GM19238 (cell line): ENCODE data around the gene CDH8.
"Not testable (repeated sequence)": the region's sequence is repeated elsewhere in the genome, so short reads cannot be mapped to it uniquely, and the experiment has no call there.

Experiments
- DNase-seq: peaks from one replicate; pipeline ENCODE4 v3.0.0; 2011; ENCODE audit warnings: low spot score; ENCODE audit not compliant: insufficient read length

CDH8 gene

DNA sequence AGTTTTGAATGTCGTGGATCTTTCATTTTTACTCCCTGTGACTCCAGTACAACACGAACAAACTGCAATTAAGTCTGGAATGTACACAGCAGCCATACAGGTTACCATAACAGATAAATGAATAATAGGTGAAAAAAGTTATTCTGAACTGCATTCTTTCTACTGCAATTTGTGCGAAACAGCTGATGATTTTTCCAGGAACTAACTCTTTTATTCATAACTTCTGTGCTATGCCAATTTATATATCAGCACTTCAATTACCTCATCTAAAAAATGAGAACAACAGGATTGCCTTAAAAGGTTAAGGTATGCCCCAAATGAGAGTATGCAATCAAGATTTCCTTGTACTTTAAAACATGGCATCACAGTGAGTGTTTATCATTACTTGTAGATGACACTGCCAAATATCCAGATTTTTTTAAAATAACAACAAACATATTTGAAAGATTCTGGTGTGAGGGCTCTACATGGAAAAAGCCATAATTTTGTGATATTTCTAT, 238.9 kb downstream of the CDH8 start:
- no peak for DNase-seq

GRCh38 chr16:61792194-61792909, 243.9 kb downstream of the CDH8 start:
- DNase-seq = no peak

GRCh38 chr16:61791464-61791863, 244.8 kb downstream of the CDH8 start:
- no peak for DNase-seq

DNA sequence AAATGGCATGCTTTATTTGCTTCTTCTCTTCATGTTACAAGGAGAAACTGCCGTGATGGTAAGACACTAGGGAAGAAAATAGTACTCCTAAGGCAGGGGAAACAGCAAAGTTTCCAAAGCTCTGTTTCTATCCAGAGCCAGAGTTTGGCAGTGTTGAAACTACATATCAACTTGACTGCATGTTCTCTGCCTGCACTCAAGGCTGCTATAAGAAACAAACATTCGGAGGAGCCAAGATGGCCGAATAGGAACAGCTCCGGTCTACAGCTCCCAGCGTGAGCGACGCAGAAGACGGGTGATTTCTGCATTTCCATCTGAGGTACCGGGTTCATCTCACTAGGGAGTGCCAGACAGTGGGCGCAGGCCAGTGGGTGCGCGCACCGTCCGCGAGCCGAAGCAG, 254.4 kb downstream of the CDH8 start:
- not testable (repeated sequence) for DNase-seq

- DNase-seq = no peak
Measured at GRCh38 chr16:61780161-61780560, 256.1 kb downstream of the CDH8 start.

DNA sequence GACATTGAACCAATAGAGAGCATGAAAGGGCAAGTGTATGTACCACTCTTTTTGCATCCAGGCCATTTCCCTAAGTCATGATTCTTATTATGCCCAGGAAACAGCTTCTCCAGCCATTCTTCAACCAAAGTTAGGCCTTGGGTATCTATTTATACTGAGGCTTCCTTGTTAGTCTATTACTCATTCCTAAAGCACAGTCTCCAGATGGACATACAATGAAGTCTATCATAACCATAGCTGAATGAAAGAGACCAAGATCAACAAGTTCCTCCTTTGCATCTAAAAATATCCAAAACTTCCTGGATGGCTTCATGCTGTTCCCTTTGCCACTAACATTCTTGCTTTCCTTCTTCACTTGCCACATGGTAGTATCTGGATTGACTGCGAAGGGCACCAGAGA, 265.9 kb downstream of the CDH8 start:
- DNase-seq = no peak

DNA sequence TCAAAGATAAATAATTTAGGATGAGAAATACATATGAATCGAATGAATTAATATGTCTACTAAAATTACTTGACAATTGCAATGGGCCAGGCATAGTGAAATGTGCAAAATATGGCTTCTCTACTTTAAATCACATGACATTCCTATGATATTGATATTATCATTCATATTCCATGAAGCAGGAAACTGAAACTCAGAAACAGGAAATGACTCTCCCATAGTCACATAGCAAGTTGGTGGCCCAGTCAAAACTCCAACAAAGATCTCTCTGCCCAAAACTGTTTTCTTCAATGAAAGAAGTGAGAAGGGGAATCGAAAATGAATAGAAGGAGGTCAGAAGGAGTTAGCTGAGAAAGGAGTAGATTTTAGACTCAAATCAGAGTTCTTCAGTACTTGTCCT, 272.2 kb downstream of the CDH8 start:
- DNase-seq = no peak

DNA sequence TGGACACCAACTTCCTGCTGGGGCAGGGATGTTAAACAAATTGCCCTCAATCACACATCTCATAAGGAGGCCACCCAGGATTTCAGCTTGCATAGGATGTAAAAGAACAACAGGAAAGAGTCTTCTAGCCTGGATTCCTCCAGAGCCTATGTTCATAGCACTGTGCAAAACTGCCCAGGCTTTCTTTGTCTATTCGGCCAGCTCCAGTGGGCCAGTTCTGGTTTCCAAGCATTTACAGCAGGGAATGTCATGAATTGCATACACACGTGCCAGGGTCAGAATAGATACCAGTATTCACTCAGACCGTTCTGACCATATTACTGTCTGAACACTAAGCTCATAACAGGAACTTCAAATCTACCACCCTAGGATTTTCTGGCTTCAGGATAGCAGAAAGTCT, 273.2 kb downstream of the CDH8 start:
- DNase-seq = no peak

DNA sequence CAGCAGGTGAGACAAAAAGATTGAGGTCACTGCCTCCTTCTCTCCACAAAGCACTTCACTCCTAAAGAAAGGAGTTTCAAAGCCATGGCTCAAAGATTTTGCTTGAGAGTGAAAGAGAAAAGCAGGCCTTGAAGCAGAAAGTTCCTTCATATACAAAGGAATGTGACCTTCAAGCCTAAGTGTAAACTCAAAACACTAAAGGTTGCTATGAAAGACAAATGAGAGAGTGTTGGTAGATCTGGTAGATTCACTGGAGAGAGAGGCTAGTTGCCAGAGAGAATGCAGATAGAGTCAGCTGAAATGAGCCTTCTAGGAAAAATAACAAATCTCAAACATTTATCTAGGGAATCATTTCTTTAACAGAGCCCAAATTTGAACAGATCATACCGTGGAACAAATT, 305.2 kb downstream of the CDH8 start:
- DNase-seq = no peak

DNA sequence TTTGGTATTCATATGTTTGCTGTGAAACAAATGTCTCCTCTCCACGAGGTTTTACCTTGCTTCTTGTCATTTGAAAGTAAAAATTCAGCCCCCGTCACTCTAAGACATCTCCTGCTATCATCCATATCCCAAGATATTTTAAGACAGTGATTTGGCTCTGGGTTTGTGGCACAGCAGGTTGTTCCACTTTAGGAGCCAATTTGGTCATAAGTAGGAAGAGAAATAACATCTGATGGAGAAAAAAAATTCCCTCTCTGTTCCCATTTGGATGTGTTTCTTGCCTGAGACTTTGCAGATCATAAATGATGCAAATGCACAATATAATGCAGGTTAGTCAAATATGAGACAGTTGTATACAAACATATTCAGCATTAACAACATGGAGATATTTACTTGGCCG, 309.5 kb downstream of the CDH8 start:
- DNase-seq = no peak

- no peak for DNase-seq
Measured at GRCh38 chr16:61726125-61726524, 310.1 kb downstream of the CDH8 start.

GRCh38 chr16:61721544-61721943, 314.7 kb downstream of the CDH8 start:
- DNase-seq = no peak

DNA sequence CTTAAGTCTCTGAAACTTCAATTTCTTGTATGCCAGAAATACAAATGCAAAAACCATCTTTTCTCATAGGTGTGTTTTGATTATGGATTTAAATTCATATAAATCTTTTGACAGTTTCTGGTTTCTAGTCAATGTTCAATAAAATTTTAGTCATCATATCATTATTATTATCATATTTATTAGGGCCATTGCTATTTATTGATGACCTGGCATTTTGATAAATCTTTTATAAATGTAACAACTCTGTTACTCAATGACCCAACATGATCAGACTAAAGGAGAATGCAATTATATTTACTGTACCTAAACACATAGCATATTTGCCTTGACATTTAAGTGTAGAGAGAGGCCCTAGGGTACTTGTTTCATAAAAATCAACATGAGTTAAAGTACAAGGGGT, 320.8 kb downstream of the CDH8 start:
- DNase-seq = no peak

DNA sequence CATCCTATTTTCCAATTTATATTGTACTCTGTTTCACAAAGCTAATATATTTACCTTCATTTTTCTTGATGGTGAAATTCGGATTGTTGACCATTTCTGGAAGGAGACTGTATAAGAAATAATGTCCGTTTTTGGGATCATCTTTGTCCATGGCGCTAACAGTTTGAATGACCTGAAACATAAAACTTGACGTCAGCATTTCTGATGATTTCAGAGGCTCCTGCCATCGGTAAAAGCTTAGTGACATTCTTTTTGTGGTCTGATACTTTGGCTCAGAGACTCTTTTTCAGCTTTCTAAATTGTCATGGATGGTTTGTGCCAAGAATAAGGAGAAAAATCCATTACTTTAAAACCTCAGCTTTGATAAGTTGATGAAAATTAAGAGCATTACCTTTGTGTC, 322.5 kb downstream of the CDH8 start:
- DNase-seq = no peak

DNA sequence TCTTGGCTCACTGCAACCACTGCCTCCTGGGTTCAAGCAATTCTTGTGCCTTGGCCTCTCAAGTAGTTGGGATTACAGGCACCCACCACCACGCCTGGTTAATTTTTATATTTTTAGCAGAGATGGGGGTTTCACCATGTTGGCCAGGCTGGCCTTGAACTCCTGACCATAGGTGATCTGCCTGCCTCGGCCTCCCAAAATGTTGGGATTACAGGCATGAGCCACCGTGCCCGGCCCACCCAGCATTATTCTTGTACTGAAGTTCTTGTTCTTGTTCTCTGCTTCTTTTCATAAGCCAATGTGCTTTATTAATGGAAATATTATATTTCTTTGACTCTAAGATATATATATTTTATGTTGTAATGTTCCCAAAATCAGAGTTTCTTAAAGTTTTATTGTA, 336.6 kb downstream of the CDH8 start:
- DNase-seq = not testable (repeated sequence)

DNA sequence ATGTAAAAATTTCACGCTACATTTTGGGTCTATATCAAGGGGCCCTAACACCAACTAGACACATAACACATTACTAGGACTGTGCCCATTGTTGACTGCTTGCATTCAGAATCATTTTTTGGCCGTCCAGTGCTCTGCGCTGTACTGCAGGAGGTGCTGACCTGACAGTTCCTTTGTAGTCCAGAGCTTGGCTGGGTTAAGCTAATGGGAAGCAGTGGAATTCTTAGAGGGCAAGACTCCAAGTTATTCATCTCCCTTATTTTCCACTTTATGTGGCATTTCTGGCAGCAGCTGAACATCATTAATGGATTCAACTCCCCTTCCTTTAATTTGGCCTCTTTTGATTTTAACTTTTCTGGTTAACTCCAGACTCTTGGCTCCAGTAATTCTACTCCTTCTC, 351.7 kb downstream of the CDH8 start:
- DNase-seq = no peak

- no peak for DNase-seq
Measured at GRCh38 chr16:61681673-61682072, 354.6 kb downstream of the CDH8 start.

- no peak for DNase-seq
Measured at GRCh38 chr16:61681124-61681523, 355.1 kb downstream of the CDH8 start.

DNA sequence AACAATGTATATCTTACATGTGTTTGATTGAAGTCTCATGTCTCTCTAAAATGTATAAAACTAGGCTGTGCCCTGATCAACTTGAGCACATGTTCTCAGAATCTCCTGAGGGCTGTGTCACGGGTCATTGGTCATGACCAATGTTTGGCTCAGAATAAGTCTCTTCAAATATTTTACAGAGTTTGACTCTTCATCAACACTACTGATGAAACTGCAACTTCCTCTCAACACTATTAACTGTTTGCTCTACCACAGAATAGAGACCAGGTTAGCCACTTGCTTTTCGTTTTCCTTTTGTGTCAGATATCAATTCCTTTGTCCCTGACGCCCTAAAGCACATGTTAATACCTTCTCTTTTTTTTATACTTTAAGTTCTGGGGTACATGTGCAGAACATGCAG, 358.1 kb downstream of the CDH8 start:
- no peak for DNase-seq

DNA sequence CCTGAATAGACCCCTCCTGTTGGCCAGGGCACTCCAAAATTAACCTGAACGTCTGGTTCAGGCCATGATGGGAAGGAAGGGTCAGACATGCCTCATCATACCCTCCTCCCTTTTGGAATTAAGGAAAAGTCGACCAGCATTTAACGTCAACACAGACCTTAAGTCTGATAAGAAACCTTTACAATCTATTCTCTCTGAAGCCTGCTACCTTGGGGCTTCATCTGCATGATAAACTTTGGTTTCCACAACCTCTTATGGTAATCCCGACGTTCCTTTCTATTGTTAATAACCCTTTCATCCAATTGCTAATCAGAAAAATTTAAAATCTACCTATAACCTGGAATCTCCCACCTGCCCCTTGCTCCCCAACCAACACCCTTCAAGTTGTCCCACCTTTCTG, 358.5 kb downstream of the CDH8 start:
- DNase-seq = no peak

GRCh38 chr16:61676740-61677139, 359.5 kb downstream of the CDH8 start:
- DNase-seq = no peak

DNA sequence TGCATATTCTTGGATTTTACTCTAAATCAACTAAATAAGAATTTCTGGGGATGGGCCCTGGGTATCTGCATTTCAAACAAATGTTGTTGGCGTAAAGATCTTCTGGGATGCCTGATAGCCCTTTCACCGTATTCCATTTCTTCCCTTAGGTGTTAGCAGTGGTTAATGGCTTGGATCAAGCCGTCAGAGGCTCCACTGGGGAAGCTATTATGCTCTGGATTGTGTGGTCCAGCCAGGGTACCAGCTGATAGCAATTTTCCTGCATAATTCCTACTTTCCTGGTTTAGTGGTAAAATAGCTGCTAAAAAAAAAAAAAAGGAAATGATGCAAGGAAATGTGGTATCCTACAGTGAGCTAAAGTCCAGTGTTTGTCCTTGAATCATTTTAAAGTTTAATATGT, 365.1 kb downstream of the CDH8 start:
- DNase-seq = no peak

DNA sequence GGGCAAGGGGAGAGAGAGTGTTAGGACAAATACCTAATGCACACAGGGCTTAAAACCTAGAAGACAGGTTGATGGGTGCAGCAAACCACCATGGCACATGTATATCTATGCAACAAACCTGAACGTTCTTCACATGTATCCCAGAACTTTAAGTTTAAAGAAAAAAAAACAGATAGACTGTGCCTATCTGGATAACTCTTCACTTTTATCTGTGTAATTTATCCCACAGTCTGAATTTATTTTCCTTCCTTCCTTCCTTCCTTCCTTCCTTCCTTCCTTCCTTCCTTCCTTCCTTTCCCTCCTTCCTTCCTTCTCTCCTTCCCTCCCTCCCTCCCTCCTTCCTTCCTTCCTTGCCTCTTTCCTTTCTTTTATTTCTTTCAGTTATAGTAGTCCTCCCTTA, 370.7 kb downstream of the CDH8 start:
- no peak for DNase-seq

GRCh38 chr16:61659936-61660335, 376.3 kb downstream of the CDH8 start:
- no peak for DNase-seq
